NCI-H1694 (cell line): ENCODE measurements around the gene SNX14.
"Not testable (repeated sequence)": the region's sequence is repeated elsewhere in the genome, so short reads cannot be mapped to it uniquely, and the experiment has no call there.

Experiments
- DNase-seq: peaks from one replicate; lab custom pipeline; 2025; lab: John Stamatoyannopoulos, UW

SNX14 gene, protein sequence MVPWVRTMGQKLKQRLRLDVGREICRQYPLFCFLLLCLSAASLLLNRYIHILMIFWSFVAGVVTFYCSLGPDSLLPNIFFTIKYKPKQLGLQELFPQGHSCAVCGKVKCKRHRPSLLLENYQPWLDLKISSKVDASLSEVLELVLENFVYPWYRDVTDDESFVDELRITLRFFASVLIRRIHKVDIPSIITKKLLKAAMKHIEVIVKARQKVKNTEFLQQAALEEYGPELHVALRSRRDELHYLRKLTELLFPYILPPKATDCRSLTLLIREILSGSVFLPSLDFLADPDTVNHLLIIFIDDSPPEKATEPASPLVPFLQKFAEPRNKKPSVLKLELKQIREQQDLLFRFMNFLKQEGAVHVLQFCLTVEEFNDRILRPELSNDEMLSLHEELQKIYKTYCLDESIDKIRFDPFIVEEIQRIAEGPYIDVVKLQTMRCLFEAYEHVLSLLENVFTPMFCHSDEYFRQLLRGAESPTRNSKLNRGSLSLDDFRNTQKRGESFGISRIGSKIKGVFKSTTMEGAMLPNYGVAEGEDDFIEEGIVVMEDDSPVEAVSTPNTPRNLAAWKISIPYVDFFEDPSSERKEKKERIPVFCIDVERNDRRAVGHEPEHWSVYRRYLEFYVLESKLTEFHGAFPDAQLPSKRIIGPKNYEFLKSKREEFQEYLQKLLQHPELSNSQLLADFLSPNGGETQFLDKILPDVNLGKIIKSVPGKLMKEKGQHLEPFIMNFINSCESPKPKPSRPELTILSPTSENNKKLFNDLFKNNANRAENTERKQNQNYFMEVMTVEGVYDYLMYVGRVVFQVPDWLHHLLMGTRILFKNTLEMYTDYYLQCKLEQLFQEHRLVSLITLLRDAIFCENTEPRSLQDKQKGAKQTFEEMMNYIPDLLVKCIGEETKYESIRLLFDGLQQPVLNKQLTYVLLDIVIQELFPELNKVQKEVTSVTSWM

GRCh38 chr6:85593438-85594196 is at the start of gene SNX14:
SNX14 (minus strand) TSS chr6:85593858; CDS start chr6:85593718, 140 bp downstream.
- no peak for DNase-seq

GRCh38 chr6:85642774-85643536 is 49.3 kb upstream of the SNX14 start, which contains the start of gene SYNCRIP:
SYNCRIP (minus strand) TSS chr6:85642886; CDS start chr6:85641439, 1,447 bp downstream.
- DNase-seq = peak; percentile 92

- peak; percentile 24 for DNase-seq
Observed at GRCh38 chr6:85641897-85642773, 48.5 kb upstream of the SNX14 start.

GRCh38 chr6:85641522-85641896 is 47.9 kb upstream of the SNX14 start:
- DNase-seq = no peak

GRCh38 chr6:85640821-85641220 is 47.2 kb upstream of the SNX14 start:
- DNase-seq = no peak

DNA sequence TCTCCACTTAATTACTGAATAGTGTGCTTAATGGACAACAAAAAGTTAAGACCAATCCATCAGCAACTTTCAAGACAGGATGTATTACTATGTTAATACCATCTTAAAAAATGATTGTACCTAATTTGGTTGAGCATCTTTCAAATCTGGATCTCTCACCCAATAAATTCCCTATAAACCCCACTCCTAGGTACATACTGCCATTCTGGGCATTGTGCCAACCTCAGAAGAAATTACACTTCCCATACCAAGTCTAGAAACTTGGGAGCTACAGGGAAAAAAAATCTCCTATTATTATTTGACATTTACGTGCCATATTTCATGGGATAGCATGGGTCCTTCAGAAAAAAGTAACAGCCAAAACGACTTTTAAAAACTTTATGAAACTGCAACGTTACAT is 43.9 kb upstream of the SNX14 start:
- DNase-seq = no peak

DNA sequence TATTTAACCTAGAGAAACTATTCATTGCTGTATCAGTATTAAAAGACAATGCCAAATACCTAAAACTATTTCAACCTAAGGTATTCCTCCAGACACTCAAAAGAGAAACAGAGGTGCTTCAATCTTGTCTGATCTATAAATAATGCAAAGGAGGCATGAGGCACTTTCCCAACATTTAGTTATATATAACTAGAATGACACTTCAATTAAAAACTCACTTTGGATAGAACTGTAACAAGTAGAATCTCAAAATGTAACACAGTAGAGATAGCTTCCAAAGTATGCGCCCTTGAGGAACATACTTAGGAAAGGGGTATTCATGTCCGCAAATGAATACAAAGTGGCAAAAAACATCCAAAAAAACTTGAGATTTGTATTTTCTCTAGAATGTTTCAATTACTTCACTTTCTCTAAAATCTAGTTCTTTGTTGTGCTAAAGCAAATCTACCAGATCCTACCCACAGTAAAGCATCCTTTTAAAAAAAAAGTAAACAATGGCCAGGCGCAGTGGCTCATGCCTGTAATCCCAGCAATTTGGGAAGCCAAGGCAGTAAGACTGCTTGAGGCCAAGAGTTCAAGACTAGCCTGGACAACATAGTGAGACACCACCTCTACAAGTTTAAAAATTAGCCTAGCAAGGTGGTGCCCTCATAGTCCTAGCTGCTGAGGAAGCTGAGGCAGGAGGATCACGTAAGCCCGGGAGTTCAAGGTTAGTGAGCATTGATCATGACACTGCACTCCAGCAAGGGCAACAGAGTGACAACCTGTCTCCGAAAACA is 38.7 kb upstream of the SNX14 start:
- no peak for DNase-seq

- not testable (repeated sequence) for DNase-seq
Observed at GRCh38 chr6:85631117-85631516, 37.5 kb upstream of the SNX14 start.

- DNase-seq = no peak
Observed at GRCh38 chr6:85628353-85628752, 34.7 kb upstream of the SNX14 start.

- DNase-seq = no peak
Observed at GRCh38 chr6:85620308-85620707, 26.6 kb upstream of the SNX14 start.

GRCh38 chr6:85614780-85615179 is 21.1 kb upstream of the SNX14 start:
- DNase-seq = no peak

- no peak for DNase-seq
Observed at GRCh38 chr6:85612690-85613474, 19.2 kb upstream of the SNX14 start.

DNA sequence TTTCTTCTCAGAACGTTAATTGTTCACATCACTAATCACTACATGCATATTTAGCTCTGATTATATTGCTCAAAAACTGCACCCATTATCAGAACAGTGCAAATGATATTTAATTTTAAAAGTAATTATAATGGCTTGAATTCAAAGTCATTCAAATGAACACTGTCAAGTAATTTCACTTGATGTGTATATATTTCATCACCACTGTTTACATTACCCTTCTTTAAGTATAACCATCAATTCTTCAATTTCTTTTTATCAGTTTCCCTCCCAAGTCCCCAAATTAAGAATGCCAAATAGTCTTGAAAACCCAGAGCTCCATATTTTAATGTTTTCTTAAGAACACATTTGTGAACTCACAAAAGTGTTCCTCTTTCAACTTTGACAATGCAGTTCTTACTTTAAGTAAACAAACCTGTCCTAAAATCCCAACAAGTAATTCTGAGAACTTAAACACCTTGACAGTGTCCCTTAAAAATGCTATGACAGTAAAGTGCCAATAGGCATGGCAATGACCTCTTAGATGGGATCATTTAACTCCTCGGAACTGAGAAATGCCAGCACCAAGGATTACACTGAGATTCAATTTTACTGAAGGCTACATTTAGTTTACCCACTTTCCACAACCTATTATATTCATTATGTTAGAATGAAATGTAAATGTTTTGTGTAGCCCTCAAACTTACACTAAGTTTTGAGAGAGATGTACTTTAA is 16.7 kb upstream of the SNX14 start:
- no peak for DNase-seq

- DNase-seq = no peak
Observed at GRCh38 chr6:85602100-85602499, 8.4 kb upstream of the SNX14 start.

DNA sequence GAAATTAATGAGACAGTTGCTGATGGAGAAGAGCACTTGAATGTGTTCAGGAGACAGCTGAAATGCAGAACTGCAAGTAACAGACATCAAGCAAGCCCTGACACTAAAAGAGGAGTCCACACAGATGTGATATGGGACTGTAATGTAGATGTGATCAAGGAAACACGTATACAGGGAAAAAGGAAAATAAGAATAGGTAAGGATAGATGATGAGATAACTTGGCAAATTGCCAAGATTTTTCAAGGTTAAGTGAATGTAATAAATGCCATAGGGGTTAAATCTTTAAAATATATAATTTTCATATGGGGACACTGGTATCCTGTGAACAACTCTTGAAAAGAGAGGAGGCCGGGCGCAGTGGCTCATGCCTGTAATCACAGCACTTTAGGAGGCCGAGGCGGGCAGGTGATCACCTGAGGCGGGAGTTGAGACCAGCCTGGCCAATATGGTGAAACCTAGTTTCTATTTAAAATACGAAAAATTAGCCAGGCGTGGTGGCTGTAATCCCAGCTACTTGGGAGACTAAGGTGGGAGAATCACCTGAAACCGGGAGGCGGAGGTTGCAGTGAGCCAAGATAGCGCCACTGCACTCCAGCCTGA is 7.2 kb upstream of the SNX14 start:
- no peak for DNase-seq

DNA sequence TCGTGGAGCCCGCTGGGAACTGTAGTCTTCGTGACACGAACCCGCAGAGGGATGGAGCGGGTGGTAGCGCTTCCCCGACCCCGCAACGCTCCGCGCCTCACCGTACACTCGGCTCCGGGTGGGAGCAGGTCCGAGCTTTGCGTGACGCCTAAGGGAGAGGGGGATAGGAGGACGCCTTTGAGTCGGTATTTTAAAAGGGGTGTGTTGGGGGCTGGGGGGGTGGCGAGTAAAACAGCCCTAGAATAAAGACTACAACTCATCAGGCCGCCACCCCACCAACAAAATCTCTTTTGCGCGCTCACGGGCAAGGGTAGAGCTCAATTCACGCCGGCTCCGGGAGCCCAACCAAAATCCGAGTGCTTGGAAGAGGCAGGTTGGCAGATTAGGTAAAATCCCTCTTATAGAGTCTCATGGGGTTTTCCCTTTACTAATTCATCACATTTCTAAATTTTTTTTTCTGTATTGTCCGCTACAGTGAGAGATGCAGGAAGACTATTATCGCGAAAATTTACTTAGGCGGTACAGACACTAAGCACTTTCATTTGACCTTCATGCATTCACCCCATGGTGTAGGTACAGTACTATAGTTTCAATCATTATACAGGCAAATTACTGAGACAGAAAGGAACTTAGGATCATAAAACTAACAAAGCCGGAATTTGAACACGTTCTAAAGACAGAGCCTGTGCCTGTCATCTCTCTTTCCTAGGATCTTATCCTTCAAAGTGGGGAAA is 706 bp upstream of the SNX14 start:
- DNase-seq = no peak

DNA sequence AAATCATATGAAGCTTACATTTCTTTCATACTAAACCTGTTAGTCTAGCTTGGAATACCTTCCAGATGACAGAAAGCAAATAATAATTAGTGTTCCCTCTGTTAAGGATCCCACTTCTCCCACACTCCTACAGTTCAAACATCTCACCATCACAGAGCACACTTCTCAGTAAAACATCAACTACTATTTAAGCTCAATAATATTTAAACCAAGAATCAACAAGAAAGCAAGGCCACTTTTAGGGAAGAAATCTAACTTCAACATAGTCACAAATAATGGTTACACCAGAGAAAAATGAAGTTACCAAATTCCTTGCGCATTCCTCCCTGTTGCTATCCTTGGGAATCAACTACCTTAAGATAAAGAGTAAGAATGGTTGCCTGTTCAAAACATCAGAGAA is 1.6 kb downstream of the SNX14 start:
- DNase-seq = no peak
